ENCODE data around the gene SKAP2. TPM values are rescaled to one million over a fixed set of nuclear protein-coding genes. Genes with fewer than 3 reads are reported as not detected.

SKAP2 gene
- total and polyA plus RNA-seq, 7 experiments from 2014 or later, result 2.7 to 31.4 (median 3.1) TPM

DNA sequence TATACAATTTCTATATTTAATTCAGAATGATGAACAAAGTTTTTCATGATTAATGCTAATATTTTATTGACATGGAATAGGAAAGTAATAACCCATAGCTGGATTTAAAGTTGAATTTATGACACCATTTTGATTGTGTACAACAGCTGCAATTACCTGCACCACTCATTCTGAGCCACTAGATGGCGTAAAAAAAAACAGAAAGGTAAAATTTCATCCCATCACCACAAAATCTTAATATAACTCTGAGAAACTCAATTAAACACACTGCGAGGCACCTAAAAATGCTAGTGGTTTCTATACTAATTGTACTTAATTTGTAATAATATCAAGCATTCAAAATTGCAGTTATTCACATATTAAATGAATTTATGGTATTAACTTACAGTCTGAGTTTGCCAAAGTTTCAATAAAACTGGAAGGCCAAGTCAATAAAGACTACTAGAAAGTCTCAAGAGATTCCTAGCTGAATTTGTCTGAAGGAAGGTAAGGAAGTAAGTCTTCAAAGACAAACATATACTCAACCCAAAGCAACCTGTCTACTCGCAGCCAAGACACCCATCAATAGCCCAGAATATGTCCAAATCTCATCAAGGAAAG is 182.5 kb downstream of the SKAP2 start:
- no peak overlapping the region for H3K27ac Mint-ChIP-seq
- Histone ChIP-seq H3K27me3 (ENCODE audit: control insufficient read depth in 2 of 2, insufficient read depth in 2 of 2, low read length in 2 of 2) (peaks cover 0 to 11% of the 10 kb centered on the region in 2 donors), H3K27ac (ENCODE audit: low read depth, low read length) (no peak overlapping the region), H3K4me3 (ENCODE audit: low read length) (no peak overlapping the region), H3K9me3 (ENCODE audit: control insufficient read depth in 2 of 3, low read length in 3 of 3) (no peaks in the 10 kb centered on the region), H3K36me3 (ENCODE audit: control insufficient read depth in 2 of 3, insufficient read depth in 3 of 3, low read length in 3 of 3) (no peaks in the 10 kb centered on the region), H3K4me1 (ENCODE audit: control insufficient read depth in 2 of 2, insufficient read depth in 2 of 2, low read length in 2 of 2) (no peaks in the 10 kb centered on the region)
- intact Hi-C loops (cut with micrococcal nuclease), result loop anchor here (1.0 to 5.0 kb wide), 2 partner anchors 479 to 790 kb away; no protein-coding TSS in a partner anchor
- ChIA-PET POLR2A (interaction anchor here (0.9 to 1.4 kb wide), 2 partner anchors 479 kb away, joined by 3 to 6 read pairs; no protein-coding TSS in a partner anchor), CTCF (interaction anchor here (0.6 to 3.3 kb wide), 11 partner anchors 9 to 1650 kb away, joined by 3 to 20 read pairs (median 3); no protein-coding TSS in a partner anchor)
- DNase-seq, result peak in 6 of 9 donors; percentile 18 to 50 (median 43)
- peak; percentile 74 for ATAC-seq
- no peaks in the 10 kb centered on the region for H3K36me3 Mint-ChIP-seq
- no peaks in the 10 kb centered on the region for H3K4me1 Mint-ChIP-seq
- peaks cover 40 to 47% (median 42%) of the 10 kb centered on the region in 5 donors for H3K27me3 Mint-ChIP-seq
- H3K4me3 Mint-ChIP-seq, result no peak overlapping the region
- no peaks in the 10 kb centered on the region for H3K9me3 Mint-ChIP-seq

GRCh38 chr7:26680587-26680986 is 183.8 kb downstream of the SKAP2 start:
- ATAC-seq, result no peak
- intact Hi-C loops (cut with micrococcal nuclease), result loop anchor here in 1 of 2 donors (5.0 kb wide), 1 partner anchor 788 kb away; no protein-coding TSS in a partner anchor
- POLR2A ChIA-PET, result interaction anchor here (0.7 kb wide), 1 partner anchor 542 kb away, joined by 4 read pairs; no protein-coding TSS in a partner anchor

DNA sequence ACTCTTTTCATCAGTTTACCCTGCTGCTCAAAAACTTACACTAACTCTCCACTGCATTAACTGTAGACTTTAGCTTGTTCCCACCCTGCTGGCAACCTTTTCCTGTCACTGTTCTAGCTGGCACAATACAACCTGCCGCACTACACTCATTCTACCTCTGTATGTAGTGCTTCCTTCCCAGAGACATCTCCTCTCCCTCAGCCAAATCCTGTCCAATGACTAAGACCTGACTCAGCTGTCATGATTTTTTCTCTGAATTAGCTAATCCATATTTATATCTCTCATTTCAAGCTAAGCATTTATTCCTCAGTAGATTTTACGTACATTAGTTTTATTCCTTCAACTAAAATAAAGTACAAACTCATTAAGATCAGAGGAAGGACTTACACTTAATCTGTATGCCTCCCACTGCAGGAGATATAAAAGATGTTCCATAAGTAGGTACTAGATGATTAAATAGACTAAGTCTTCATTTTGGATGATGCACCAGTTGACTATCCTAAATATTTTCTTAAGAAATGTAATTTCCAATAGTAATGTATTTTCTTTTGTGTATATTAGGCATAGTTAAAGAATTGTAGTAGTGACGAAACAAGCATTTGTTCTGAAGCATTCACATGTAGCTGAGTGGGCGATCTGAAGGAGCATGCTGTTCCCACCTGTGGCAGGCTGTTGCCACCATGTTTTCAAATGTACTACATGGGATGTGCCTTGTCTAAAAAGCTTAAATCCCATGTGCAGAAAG is 189.1 kb downstream of the SKAP2 start:
- ATAC-seq (no peak), DNase-seq (no peak)
- Histone ChIP-seq H3K27ac (ENCODE audit: low read depth, low read length) (no peak overlapping the region), H3K4me1 (ENCODE audit: control insufficient read depth in 2 of 2, insufficient read depth in 2 of 2, low read length in 2 of 2) (no peaks in the 10 kb centered on the region), H3K9me3 (ENCODE audit: control insufficient read depth in 2 of 3, low read length in 3 of 3) (no peaks in the 10 kb centered on the region), H3K27me3 (ENCODE audit: control insufficient read depth in 2 of 2, insufficient read depth in 2 of 2, low read length in 2 of 2) (no peaks in the 10 kb centered on the region), H3K36me3 (ENCODE audit: control insufficient read depth in 2 of 3, insufficient read depth in 3 of 3, low read length in 3 of 3) (no peaks in the 10 kb centered on the region), H3K4me3 (ENCODE audit: low read length) (no peak overlapping the region)
- H3K4me1 Mint-ChIP-seq, result peaks cover 0 to 4% (median 0%) of the 10 kb centered on the region in 7 donors
- intact Hi-C loops (cut with micrococcal nuclease), result no loop called here
- no peak overlapping the region for H3K27ac Mint-ChIP-seq
- H3K9me3 Mint-ChIP-seq, result no peaks in the 10 kb centered on the region
- POLR2A ChIA-PET, result interaction anchor here (1.6 kb wide), 1 partner anchor 10 kb away, joined by 5 read pairs; no protein-coding TSS in a partner anchor
- CTCF ChIA-PET, result interaction anchor here (0.7 kb wide), 1 partner anchor 12 kb away, joined by 4 read pairs; no protein-coding TSS in a partner anchor
- H3K27me3 Mint-ChIP-seq, result peaks cover 23 to 54% (median 30%) of the 10 kb centered on the region in 5 donors
- no peaks in the 10 kb centered on the region for H3K36me3 Mint-ChIP-seq
- H3K4me3 Mint-ChIP-seq, result no peak overlapping the region

More at GRCh38 chr7:26680587-26680986, 183.8 kb downstream of the SKAP2 start:
- peaks cover 33 to 51% (median 40%) of the 10 kb centered on the region in 5 donors for H3K27me3 Mint-ChIP-seq
- H3K4me3 Mint-ChIP-seq, result no peak overlapping the region
- Histone ChIP-seq H3K27me3 (ENCODE audit: control insufficient read depth in 2 of 2, insufficient read depth in 2 of 2, low read length in 2 of 2) (peaks cover 0 to 8% of the 10 kb centered on the region in 2 donors), H3K4me3 (ENCODE audit: low read length) (no peak overlapping the region), H3K9me3 (ENCODE audit: control insufficient read depth in 2 of 3, low read length in 3 of 3) (no peaks in the 10 kb centered on the region), H3K36me3 (ENCODE audit: control insufficient read depth in 2 of 3, insufficient read depth in 3 of 3, low read length in 3 of 3) (no peaks in the 10 kb centered on the region), H3K4me1 (ENCODE audit: control insufficient read depth in 2 of 2, insufficient read depth in 2 of 2, low read length in 2 of 2) (no peaks in the 10 kb centered on the region), H3K27ac (ENCODE audit: low read depth, low read length) (no peak overlapping the region)
- H3K9me3 Mint-ChIP-seq, result no peaks in the 10 kb centered on the region
- H3K36me3 Mint-ChIP-seq, result no peaks in the 10 kb centered on the region
- no peak for DNase-seq
- CTCF ChIA-PET, result interaction anchor here (0.6 to 3.3 kb wide), 6 partner anchors 11 to 913 kb away, joined by 3 to 20 read pairs (median 5); no protein-coding TSS in a partner anchor
- no peaks in the 10 kb centered on the region for H3K4me1 Mint-ChIP-seq
- H3K27ac Mint-ChIP-seq, result no peak overlapping the region

DNA sequence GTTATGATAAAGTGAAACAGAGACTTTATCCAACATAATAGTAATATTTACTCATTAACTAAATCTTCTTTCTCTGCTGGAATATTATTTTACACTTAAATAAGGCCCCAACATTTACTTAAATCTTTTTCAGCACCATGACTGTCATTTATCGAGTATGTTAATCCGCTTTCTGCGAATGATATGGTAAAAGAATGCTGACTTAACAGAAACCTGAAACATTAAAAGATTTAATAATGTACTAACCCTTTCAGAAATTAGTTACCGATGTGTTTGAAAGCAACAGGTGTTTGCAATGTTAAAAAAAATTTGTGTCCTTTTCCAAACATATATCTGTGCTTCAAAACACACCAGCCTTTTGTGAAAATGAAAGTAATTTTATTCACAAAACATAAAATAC is 190.5 kb downstream of the SKAP2 start:
- POLR2A ChIA-PET, result no interaction called here
- H3K27me3 Mint-ChIP-seq, result peaks cover 21 to 47% (median 30%) of the 10 kb centered on the region in 5 donors
- Histone ChIP-seq H3K4me1 (ENCODE audit: control insufficient read depth in 2 of 2, insufficient read depth in 2 of 2, low read length in 2 of 2) (no peaks in the 10 kb centered on the region), H3K9me3 (ENCODE audit: control insufficient read depth in 2 of 3, low read length in 3 of 3) (no peaks in the 10 kb centered on the region), H3K27ac (ENCODE audit: low read depth, low read length) (no peak overlapping the region), H3K4me3 (ENCODE audit: low read length) (no peak overlapping the region), H3K27me3 (ENCODE audit: control insufficient read depth in 2 of 2, insufficient read depth in 2 of 2, low read length in 2 of 2) (no peaks in the 10 kb centered on the region), H3K36me3 (ENCODE audit: control insufficient read depth in 2 of 3, insufficient read depth in 3 of 3, low read length in 3 of 3) (no peaks in the 10 kb centered on the region)
- peaks cover 0 to 5% (median 0%) of the 10 kb centered on the region in 7 donors for H3K4me1 Mint-ChIP-seq
- intact Hi-C loops (cut with micrococcal nuclease), result no loop called here
- CTCF ChIA-PET, result interaction anchor here (1.1 kb wide), 1 partner anchor 8 kb away, joined by 3 read pairs; no protein-coding TSS in a partner anchor
- H3K36me3 Mint-ChIP-seq, result no peaks in the 10 kb centered on the region
- no peaks in the 10 kb centered on the region for H3K9me3 Mint-ChIP-seq
- ATAC-seq (no peak), DNase-seq (no peak)
- H3K27ac Mint-ChIP-seq, result no peak overlapping the region
- no peak overlapping the region for H3K4me3 Mint-ChIP-seq

- ChIA-PET POLR2A (no interaction called here), CTCF (interaction anchor here (1.1 to 1.2 kb wide), 2 partner anchors 9 to 304 kb away, joined by 3 read pairs; no protein-coding TSS in a partner anchor)
- Mint-ChIP-seq H3K4me3 (no peak overlapping the region), H3K36me3 (no peaks in the 10 kb centered on the region), H3K4me1 (peaks cover 0 to 5% (median 0%) of the 10 kb centered on the region in 7 donors), H3K27me3 (peaks cover 16 to 45% (median 26%) of the 10 kb centered on the region in 5 donors), H3K27ac (no peak overlapping the region), H3K9me3 (no peaks in the 10 kb centered on the region)
- Histone ChIP-seq H3K36me3 (ENCODE audit: control insufficient read depth in 2 of 3, insufficient read depth in 3 of 3, low read length in 3 of 3) (no peaks in the 10 kb centered on the region), H3K27me3 (ENCODE audit: control insufficient read depth in 2 of 2, insufficient read depth in 2 of 2, low read length in 2 of 2) (no peaks in the 10 kb centered on the region), H3K9me3 (ENCODE audit: control insufficient read depth in 2 of 3, low read length in 3 of 3) (no peaks in the 10 kb centered on the region), H3K4me3 (ENCODE audit: low read length) (no peak overlapping the region), H3K4me1 (ENCODE audit: control insufficient read depth in 2 of 2, insufficient read depth in 2 of 2, low read length in 2 of 2) (no peaks in the 10 kb centered on the region), H3K27ac (ENCODE audit: low read depth, low read length) (no peak overlapping the region)
- no peak for DNase-seq
- no peak for ATAC-seq
- intact Hi-C loops (cut with micrococcal nuclease), result no loop called here
These were observed 191.1 kb downstream of the SKAP2 start for GRCh38 chr7:26673271-26673670.

DNA sequence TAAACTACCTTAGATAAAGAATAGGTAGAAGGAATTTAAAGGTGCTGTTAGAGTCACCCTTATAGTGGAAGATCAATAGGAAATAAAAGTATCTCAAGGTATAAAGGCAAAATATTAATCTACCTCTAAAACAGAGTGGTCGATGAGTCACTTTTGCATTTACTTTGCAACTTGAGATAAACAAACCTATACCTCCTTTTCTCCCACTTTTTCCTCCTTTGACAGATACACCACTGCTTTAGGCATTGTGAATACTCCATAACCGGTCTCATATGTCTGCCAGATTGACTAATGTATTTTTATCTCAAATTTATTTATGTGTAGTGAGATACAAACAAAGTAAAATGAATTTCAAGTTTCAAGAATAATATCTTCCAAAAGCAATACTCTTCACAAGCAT is 193.5 kb downstream of the SKAP2 start:
- Histone ChIP-seq H3K27ac (ENCODE audit: low read depth, low read length) (no peak overlapping the region), H3K9me3 (ENCODE audit: control insufficient read depth in 2 of 3, low read length in 3 of 3) (no peaks in the 10 kb centered on the region), H3K4me3 (ENCODE audit: low read length) (no peak overlapping the region), H3K27me3 (ENCODE audit: control insufficient read depth in 2 of 2, insufficient read depth in 2 of 2, low read length in 2 of 2) (no peaks in the 10 kb centered on the region), H3K36me3 (ENCODE audit: control insufficient read depth in 2 of 3, insufficient read depth in 3 of 3, low read length in 3 of 3) (no peaks in the 10 kb centered on the region), H3K4me1 (ENCODE audit: control insufficient read depth in 2 of 2, insufficient read depth in 2 of 2, low read length in 2 of 2) (no peaks in the 10 kb centered on the region)
- no peaks in the 10 kb centered on the region for H3K9me3 Mint-ChIP-seq
- CTCF ChIA-PET, result interaction anchor here (0.9 to 1.7 kb wide), 3 partner anchors 301 to 778 kb away, joined by 3 to 10 read pairs (median 6); no protein-coding TSS in a partner anchor
- no peak overlapping the region for H3K27ac Mint-ChIP-seq
- peaks cover 16 to 54% (median 22%) of the 10 kb centered on the region in 5 donors for H3K27me3 Mint-ChIP-seq
- DNase-seq (no peak), ATAC-seq (no peak)
- H3K36me3 Mint-ChIP-seq, result no peaks in the 10 kb centered on the region
- POLR2A ChIA-PET, result no interaction called here
- intact Hi-C loops (cut with micrococcal nuclease), result no loop called here
- H3K4me1 Mint-ChIP-seq, result peaks cover 0 to 11% (median 8%) of the 10 kb centered on the region in 7 donors
- H3K4me3 Mint-ChIP-seq, result no peak overlapping the region
